GM19452 (cell line): ENCODE measurements around the gene MSANTD4.
"Not testable (repeated sequence)": the region's sequence is repeated elsewhere in the genome, so short reads cannot be mapped to it uniquely, and the experiment has no call there.

Source experiments
- ATAC-seq: cut with Tn5 transposase; IDR thresholded peaks from one replicate; pipeline ENCODE4 v1.9.1; 2021; ENCODE audit not compliant: unreplicated experiment

MSANTD4 gene

GRCh38 chr11:106014620-106015019 is 7.4 kb downstream of the MSANTD4 start:
- ATAC-seq: no peak

- ATAC-seq: no peak
These were observed 8.0 kb downstream of the MSANTD4 start for GRCh38 chr11:106014035-106014434.

- ATAC-seq: no peak
These were observed 9.3 kb downstream of the MSANTD4 start for GRCh38 chr11:106012744-106013143.

- ATAC-seq: no peak
These were observed 10.6 kb downstream of the MSANTD4 start for GRCh38 chr11:106011481-106011880.

GRCh38 chr11:106003094-106003493 is 18.9 kb downstream of the MSANTD4 start:
- not testable (repeated sequence) for ATAC-seq

- ATAC-seq: no peak
These were observed 20.6 kb downstream of the MSANTD4 start for GRCh38 chr11:106001304-106002012.

DNA sequence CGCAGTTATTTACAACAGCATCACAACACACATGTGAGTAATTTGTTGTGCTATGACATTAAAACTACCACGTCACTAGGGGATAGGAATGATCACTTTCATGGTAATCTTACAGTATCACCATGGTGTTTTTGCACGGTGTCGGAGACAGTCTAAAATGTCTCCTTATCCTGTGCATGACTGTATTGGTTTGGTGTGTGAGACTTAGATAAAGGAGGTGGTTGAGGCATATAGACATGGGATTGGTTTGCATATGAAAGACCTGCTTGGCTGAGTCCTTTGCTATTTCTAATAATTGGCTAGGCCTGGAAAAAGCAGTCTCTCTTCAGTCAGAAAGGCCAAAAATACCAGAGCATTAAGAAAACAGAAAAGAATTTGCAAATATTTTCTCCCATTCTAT is 30.2 kb downstream of the MSANTD4 start:
- ATAC-seq: no peak

DNA sequence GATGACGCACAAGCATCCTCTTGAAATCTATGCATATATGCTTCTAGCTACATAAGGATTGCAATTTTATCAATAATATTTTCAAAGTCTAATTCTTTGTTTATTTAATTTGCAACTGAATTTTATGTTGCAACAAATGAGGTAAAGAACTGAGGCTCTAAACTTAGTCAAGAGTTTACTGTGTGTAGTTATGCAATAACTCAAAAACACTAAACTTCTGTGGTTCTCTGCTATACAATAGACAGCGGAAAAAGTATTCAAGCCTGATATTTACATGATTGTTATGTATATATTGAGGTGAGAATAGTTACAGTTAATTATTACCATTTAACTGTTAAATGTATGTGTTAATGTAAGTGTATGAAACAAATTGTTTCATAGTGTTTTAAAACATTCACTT is 32.9 kb downstream of the MSANTD4 start:
- no peak for ATAC-seq

GRCh38 chr11:105988197-105988596 is 33.8 kb downstream of the MSANTD4 start:
- no peak for ATAC-seq

- peak; percentile 56 for ATAC-seq
These were observed 35.5 kb downstream of the MSANTD4 start for GRCh38 chr11:105986554-105986953.

- no peak for ATAC-seq
These were observed 41.9 kb downstream of the MSANTD4 start for GRCh38 chr11:105979997-105980703.

DNA sequence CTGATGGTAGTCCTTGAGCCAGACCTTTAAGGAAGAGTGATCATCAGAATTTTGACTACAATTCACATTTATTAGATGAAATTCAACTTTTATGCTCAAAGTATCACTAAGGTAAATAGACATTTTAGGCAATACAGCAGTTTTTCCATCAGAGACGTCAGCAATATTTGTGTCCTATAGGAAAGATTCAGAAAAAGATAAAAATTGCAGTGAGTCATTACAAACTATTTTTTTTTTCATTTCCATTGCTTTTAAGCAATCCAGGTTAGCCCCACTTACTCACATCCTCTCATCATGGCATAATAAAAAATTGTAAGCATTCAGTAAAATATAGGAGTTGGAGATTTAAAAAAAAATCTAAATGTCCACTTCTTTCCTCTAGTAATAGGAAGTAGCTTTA is 46.9 kb downstream of the MSANTD4 start:
- no peak for ATAC-seq

DNA sequence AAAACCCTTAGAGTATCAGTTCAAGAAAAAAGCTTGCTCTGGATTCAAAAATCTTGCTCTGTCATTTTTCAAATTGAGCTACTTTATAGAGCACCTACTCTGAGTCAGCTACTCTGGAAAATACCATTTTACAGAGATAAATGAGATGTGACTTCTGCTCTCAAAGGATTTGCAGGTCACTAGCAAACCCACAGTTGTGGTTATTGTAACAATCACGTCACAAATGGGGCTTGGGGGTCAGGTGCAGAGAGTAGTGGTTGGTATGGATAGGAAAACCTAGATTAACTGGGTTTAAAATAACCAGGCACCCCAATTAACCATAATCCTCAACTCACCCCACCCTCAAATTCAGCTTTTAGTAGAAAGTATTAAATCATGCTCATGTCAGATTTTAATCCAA is 52.3 kb downstream of the MSANTD4 start:
- ATAC-seq: no peak

- ATAC-seq: no peak
These were observed 53.9 kb downstream of the MSANTD4 start for GRCh38 chr11:105968021-105968697.

GRCh38 chr11:105960252-105961245 is 61.5 kb downstream of the MSANTD4 start:
- no peak for ATAC-seq
